HepG2 (cell line): ENCODE measurements around the gene WIZ. TPM values are rescaled to one million over a fixed set of nuclear protein-coding genes. Genes with fewer than 3 reads are reported as not detected.
A peak's percentile ranks its signal among the peaks of the same experiment; 100 is the strongest.

Experiments
- ELF1 ChIP-seq: sonication (generic); formaldehyde crosslinking; IDR thresholded peaks from 2 replicates; pipeline ENCODE4 v1.4.0; 2020; ENCODE audit warnings: missing genetic modification reagents
- GTF2F1 ChIP-seq: fragments of 150-350 bp; IDR thresholded peaks from 2 replicates; pipeline ENCODE4 v1.6.1; 2014; ENCODE audit warnings: low read length
- HDAC2 ChIP-seq: sonication (generic); formaldehyde crosslinking; IDR thresholded peaks from 2 replicates; pipeline ENCODE4 v1.4.0; 2020; ENCODE audit warnings: missing genetic modification reagents
- HMG20B ChIP-seq: conservative IDR thresholded peaks from 2 replicates; pipeline ENCODE4 v1.6.1; 2016; ENCODE audit warnings: missing genetic modification reagents, missing compliant biosample characterization
- MAFF ChIP-seq: IDR thresholded peaks from 2 replicates; pipeline ENCODE4 v1.6.1; 2011; ENCODE audit warnings: low read depth, low read length, improper control_type of control experiment
- MYC ChIP-seq: sonication (generic); formaldehyde crosslinking; IDR thresholded peaks from 2 replicates; pipeline ENCODE4 v1.9.0; 2021; ENCODE audit warnings: missing genetic modification reagents, borderline replicate concordance
- NR2F6 ChIP-seq, 2 experiments: IDR thresholded peaks; 2 replicates each; pipeline ENCODE4 v1.6.1; 2016; ENCODE audit warnings: antibody characterized with exemption in 1 of 2, mild to moderate bottlenecking in 1 of 2
- POLR2A ChIP-seq, 2 experiments: IDR thresholded peaks; 2 replicates each; pipeline ENCODE4 v1.6.1; 2011; ENCODE audit warnings: low read depth in 2 of 2, low read length in 2 of 2, mild to moderate bottlenecking in 1 of 2, moderate library complexity in 1 of 2; ENCODE audit not compliant: insufficient read depth in 1 of 2
- POLR2AphosphoS5 ChIP-seq: IDR thresholded peaks from 2 replicates; pipeline ENCODE4 v1.6.1; 2012; ENCODE audit warnings: low read depth, low read length
- RXRA ChIP-seq: sonication (generic); formaldehyde crosslinking; IDR thresholded peaks from 2 replicates; pipeline ENCODE4 v1.5.1; 2020; ENCODE audit warnings: missing genetic modification reagents
- SKI ChIP-seq: fragments of 450-650 bp; IDR thresholded peaks from one replicate; pipeline ENCODE4 v1.6.1; 2018; ENCODE audit warnings: mild to moderate bottlenecking; ENCODE audit not compliant: partially characterized antibody
- SMAD3 ChIP-seq: sonication (generic); formaldehyde crosslinking; IDR thresholded peaks from 2 replicates; pipeline ENCODE4 v1.4.0; 2020; ENCODE audit warnings: missing genetic modification reagents
- TCF7 ChIP-seq: sonication (generic); IDR thresholded peaks from 2 replicates; pipeline ENCODE4 v1.6.1; 2016; ENCODE audit warnings: antibody characterized with exemption, low read depth
- TCF7L2 ChIP-seq: IDR thresholded peaks from 2 replicates; pipeline ENCODE4 v1.6.1; 2011; ENCODE audit warnings: mild to moderate bottlenecking, low read depth, low read length, moderate library complexity
- ZFP36 ChIP-seq: fragments of 150-350 bp; IDR thresholded peaks from 2 replicates; pipeline ENCODE4 v1.6.1; 2018; ENCODE audit warnings: borderline replicate concordance, low read length, low read depth; ENCODE audit not compliant: partially characterized antibody
- ZNF235 ChIP-seq: sonication (generic); formaldehyde crosslinking; IDR thresholded peaks from 2 replicates; pipeline ENCODE4 v1.8.1; 2023; ENCODE audit warnings: mild to moderate bottlenecking, missing genetic modification reagents, borderline replicate concordance
- ZNF24 ChIP-seq: fragments of 450-650 bp; IDR thresholded peaks from 2 replicates; pipeline ENCODE4 v1.6.1; 2017; ENCODE audit warnings: antibody characterized with exemption, mild to moderate bottlenecking
- ZNF260 ChIP-seq: sonication (generic); formaldehyde crosslinking; IDR thresholded peaks from 2 replicates; pipeline ENCODE4 v1.4.0; 2020; ENCODE audit warnings: missing genetic modification reagents, low read depth, mild to moderate bottlenecking, borderline replicate concordance
- ZNF431 ChIP-seq: sonication (generic); formaldehyde crosslinking; IDR thresholded peaks from 2 replicates; pipeline ENCODE4 v1.9.0; 2022; ENCODE audit warnings: missing genetic modification reagents, low read depth, mild to moderate bottlenecking, borderline replicate concordance
- ZNF501 ChIP-seq: sonication (generic); formaldehyde crosslinking; IDR thresholded peaks from 2 replicates; pipeline ENCODE4 v1.5.1; 2020; ENCODE audit warnings: mild to moderate bottlenecking, moderate library complexity, missing genetic modification reagents
- ZNF512 ChIP-seq: sonication (generic); formaldehyde crosslinking; IDR thresholded peaks from 2 replicates; pipeline ENCODE4 v1.4.0; 2020; ENCODE audit warnings: mild to moderate bottlenecking, missing genetic modification reagents
- ZNF562 ChIP-seq: sonication (generic); formaldehyde crosslinking; IDR thresholded peaks from 2 replicates; pipeline ENCODE4 v1.8.0; 2022; ENCODE audit warnings: missing genetic modification reagents, borderline replicate concordance
- ZNF570 ChIP-seq: sonication (generic); formaldehyde crosslinking; IDR thresholded peaks from 2 replicates; pipeline ENCODE4 v1.4.0; 2020; ENCODE audit warnings: mild to moderate bottlenecking, missing genetic modification reagents, borderline replicate concordance
- ZNF687 ChIP-seq: sonication (generic); formaldehyde crosslinking; IDR thresholded peaks from 2 replicates; pipeline ENCODE4 v1.5.1; 2020; ENCODE audit warnings: mild to moderate bottlenecking, missing genetic modification reagents, moderate library complexity
- polyA plus RNA-seq, 8 experiments: library from polyadenylated mRNA; depleted of rRNA in 3 of 8; stranded (reverse) in 7 of 8; unstranded in 1 of 8; fragments of >200 nt; fragmentation: Illumina TruSeq in 4 of 8; extraction: Trizol in 4 of 8; gene quantifications; 2 replicates each; pipeline versions ENCODE4 v1.2.1 to v1.2.3, GENCODE V29; 2011 to 2016; ENCODE audit warnings: low read depth in 4 of 8, missing spikeins in 1 of 8, mixed read lengths in 1 of 8; ENCODE audit not compliant: insufficient read depth in 1 of 8
- total RNA-seq, 5 experiments: library from RNA; depleted of rRNA; stranded (reverse); fragments of >200 nt; fragmentation: Illumina TruSeq; extraction: Trizol; gene quantifications; 2 replicates each; pipeline ENCODE4 v1.2.3, GENCODE V29; 2016; ENCODE audit warnings: low read depth in 1 of 5

Gene WIZ
- total and polyA plus RNA-seq, 2 of the 13 experiments (the other 11 are each of a cell fraction or from before 2014, with no cell fraction given), result 4.7 to 4.8 TPM

GRCh38 chr19:15479391-15480345 is 29.9 kb upstream of the WIZ start, which contains the start of gene PGLYRP2 (continued):
- TF ChIP-seq ZNF431 (no peak), POLR2AphosphoS5 (no peak), ZNF570 (CRISPR knock-in tag) (no peak), POLR2A (IDR thresholded peaks at IDR 0.05; ENCODE audit: insufficient read depth in 1 of 2, low read depth in 2 of 2, low read length in 2 of 2) (no peak), TCF7L2 (no peak), MYC (CRISPR knock-in tag) (0 out of 2 replicates have a peak, but pooled peaks have one; percentile 33), ZNF260 (no peak), SKI (peak; percentile 37), TCF7 (no peak), ELF1 (CRISPR knock-in tag) (no peak), NR2F6 (IDR thresholded peaks at IDR 0.05) (peak; percentile 76; the same call in 1 of the 2 replicates), NR2F6 (CRISPR knock-in tag; IDR thresholded peaks at IDR 0.05) (peak; percentile 74), ZNF512 (CRISPR knock-in tag) (peak; percentile 49; the same call in 1 of the 2 replicates), HDAC2 (CRISPR knock-in tag) (peak; percentile 66; the same call in 1 of the 2 replicates), RXRA (peak; percentile 65; the same call in 1 of the 2 replicates), ZNF235 (CRISPR knock-in tag) (0 out of 2 replicates have a peak, but pooled peaks have one; percentile 56), ZNF687 (peak; percentile 74), MAFF (no peak), GTF2F1 (no peak), ZNF24 (no peak), HMG20B (CRISPR knock-in tag) (no peak), SMAD3 (CRISPR knock-in tag) (no peak), ZNF501 (peak; percentile 54; the same call in 1 of the 2 replicates), ZFP36 (no peak), ZNF562 (no peak)
